Upper lobe of left lung (tissue), 6 donors: ENCODE data around the gene NOS1AP. TPM values are rescaled to one million over a fixed set of nuclear protein-coding genes. Genes with fewer than 3 reads are reported as not detected.
"Not testable (repeated sequence)": the region's sequence is repeated elsewhere in the genome, so short reads cannot be mapped to it uniquely, and the experiment has no call there.

Source experiments
- ATAC-seq, 2 donors: fragments of 200-7000 bp; cut with Tn5 transposase; one replicate each; pipeline ENCODE4 v1.9.1; 2022; ENCODE audit warnings: mild to moderate bottlenecking in 2 of 2, moderate library complexity in 2 of 2; ENCODE audit not compliant: low FRiP score in 2 of 2
- DNase-seq, 2 donors: peaks; one replicate each; pipeline ENCODE4 v3.0.0-alpha.2; 2019 to 2020
- H3K27ac ChIP-seq, 4 donors: fragments of 200-600 bp; sonication (generic); one replicate each; pipeline ENCODE4 v1.5.1; 2016 to 2019
- H3K27me3 ChIP-seq, 4 donors: fragments of 200-600 bp; sonication (generic); one replicate each; pipeline ENCODE4 v1.5.1; 2017 to 2019
- H3K36me3 ChIP-seq, 4 donors: fragments of 200-600 bp; sonication (generic); one replicate each; pipeline ENCODE4 v1.5.1; 2016 to 2019
- H3K4me1 ChIP-seq, 4 donors: fragments of 200-600 bp; sonication (generic); one replicate each; pipeline ENCODE4 v1.5.1; 2018 to 2019
- H3K4me3 ChIP-seq, 4 donors: fragments of 200-600 bp; sonication (generic); one replicate each; pipeline ENCODE4 v1.5.1; 2017 to 2019; ENCODE audit warnings: mild to moderate bottlenecking in 2 of 4, moderate library complexity in 1 of 4
- H3K9me3 ChIP-seq, 4 donors: fragments of 200-600 bp; sonication (generic); one replicate each; pipeline ENCODE4 v1.5.1; 2018 to 2019
- CTCF ChIP-seq, 6 experiments: fragments of 450-650 bp in 4 of 6; fragments of 200-600 bp in 2 of 6; sonication (generic) in 2 of 6; IDR thresholded peaks; one replicate each; pipeline ENCODE4 v1.5.1; 2016 to 2019; ENCODE audit warnings: antibody characterized with exemption in 6 of 6
- EP300 ChIP-seq, 4 donors: sonication (generic); formaldehyde crosslinking; IDR thresholded peaks; one replicate each; pipeline ENCODE4 v1.5.1; 2017; ENCODE audit warnings: antibody characterized with exemption in 4 of 4, control low read depth in 2 of 4
- POLR2A ChIP-seq, 4 donors: fragments of 450-650 bp; IDR thresholded peaks; one replicate each; pipeline ENCODE4 v1.5.1; 2016 to 2017; ENCODE audit warnings: antibody characterized with exemption in 4 of 4, mild to moderate bottlenecking in 2 of 4
- POLR2AphosphoS5 ChIP-seq, 2 donors: sonication (generic); formaldehyde crosslinking; IDR thresholded peaks; one replicate each; pipeline ENCODE4 v1.5.1; 2017; ENCODE audit warnings: antibody characterized with exemption in 2 of 2
- WGBS, 2 donors: methylation state at CpG; one replicate each; pipeline ENCODE4 v1.1.5; 2017 to 2018; 5-methylcytosine and 5-hydroxymethylcytosine counted together
- total RNA-seq, 6 donors: library from RNA; depleted of rRNA in 4 of 6; stranded (reverse); fragments of >200 nt in 4 of 6; gene quantifications; one replicate each; pipeline versions ENCODE4 v1.1.0 to v1.2.1, GENCODE V29; 2016 to 2021
- donor health status: DM: no; HTN: no; CAD: no; lungs with moderate emphysema.
- donor health status: DM: no; HTN: yes; CAD: no; lungs with severe emphysema.

NOS1AP gene
- total RNA-seq, 6 donors from 2014 or later = 5.3 to 16.4 (median 6.5) TPM

GRCh38 chr1:162075862-162076261 is 6.4 kb downstream of the NOS1AP start:
- no peaks in the 10 kb centered on the region for H3K36me3 ChIP-seq
- DNase-seq (no peak), ATAC-seq (no peak)
- H3K4me3 ChIP-seq = no peak overlapping the region
- TF ChIP-seq POLR2A (IDR thresholded peaks at IDR 0.05) = no peak
- TF ChIP-seq CTCF (IDR thresholded peaks at IDR 0.05) = no peak
- TF ChIP-seq POLR2AphosphoS5 (IDR thresholded peaks at IDR 0.05) = no peak
- TF ChIP-seq EP300 (IDR thresholded peaks at IDR 0.05) = no peak
- WGBS, 2 donors = 90 to 92% methylated on average over 3 of the region's 3 CpGs
- H3K4me1 ChIP-seq = peaks cover 3 to 14% (median 4%) of the 10 kb centered on the region in 4 donors
- no peak overlapping the region for H3K27ac ChIP-seq
- H3K9me3 ChIP-seq = peaks cover 0 to 4% (median 0%) of the 10 kb centered on the region in 4 donors
- H3K27me3 ChIP-seq = no peaks in the 10 kb centered on the region

- ATAC-seq = no peak
- 100% methylated on average over 1 of the region's 1 CpG for WGBS, 2 donors
- no peaks in the 10 kb centered on the region for H3K4me1 ChIP-seq
- no peak for DNase-seq
- no peaks in the 10 kb centered on the region for H3K36me3 ChIP-seq
- H3K27me3 ChIP-seq = no peaks in the 10 kb centered on the region
- TF ChIP-seq POLR2A (IDR thresholded peaks at IDR 0.05) (no peak), EP300 (IDR thresholded peaks at IDR 0.05) (no peak), POLR2AphosphoS5 (IDR thresholded peaks at IDR 0.05) (no peak), CTCF (IDR thresholded peaks at IDR 0.05) (no peak)
- H3K9me3 ChIP-seq = peaks cover 0 to 4% (median 0%) of the 10 kb centered on the region in 4 donors
- H3K27ac ChIP-seq = no peak overlapping the region
- H3K4me3 ChIP-seq = no peak overlapping the region
These were observed 8.3 kb downstream of the NOS1AP start for GRCh38 chr1:162077648-162078299.

- ATAC-seq (no peak), DNase-seq (no peak)
- no peak overlapping the region for H3K4me3 ChIP-seq
- no peaks in the 10 kb centered on the region for H3K36me3 ChIP-seq
- 77 to 89% methylated on average over 1 of the region's 1 CpG for WGBS, 2 donors
- peaks cover 0 to 4% (median 0%) of the 10 kb centered on the region in 4 donors for H3K9me3 ChIP-seq
- H3K27me3 ChIP-seq = no peaks in the 10 kb centered on the region
- no peak for TF ChIP-seq POLR2AphosphoS5 (IDR thresholded peaks at IDR 0.05)
- TF ChIP-seq POLR2A (IDR thresholded peaks at IDR 0.05) = no peak
- no peak for TF ChIP-seq EP300 (IDR thresholded peaks at IDR 0.05)
- no peak for TF ChIP-seq CTCF (IDR thresholded peaks at IDR 0.05)
- no peaks in the 10 kb centered on the region for H3K4me1 ChIP-seq
- H3K27ac ChIP-seq = no peak overlapping the region
These were observed 9.5 kb downstream of the NOS1AP start for GRCh38 chr1:162079030-162079429.

GRCh38 chr1:162080472-162081015 is 11.1 kb downstream of the NOS1AP start:
- Histone ChIP-seq H3K9me3 (no peaks in the 10 kb centered on the region), H3K36me3 (no peaks in the 10 kb centered on the region), H3K27ac (no peak overlapping the region), H3K4me1 (no peaks in the 10 kb centered on the region), H3K27me3 (no peaks in the 10 kb centered on the region), H3K4me3 (no peak overlapping the region)
- TF ChIP-seq POLR2A (IDR thresholded peaks at IDR 0.05) (no peak), CTCF (IDR thresholded peaks at IDR 0.05) (no peak), EP300 (IDR thresholded peaks at IDR 0.05) (no peak), POLR2AphosphoS5 (IDR thresholded peaks at IDR 0.05) (no peak)
- ATAC-seq = no peak
- DNase-seq = no peak
- WGBS, 2 donors = 65 to 66% methylated on average over 2 of the region's 2 CpGs

GRCh38 chr1:162081316-162081715 is 11.8 kb downstream of the NOS1AP start:
- TF ChIP-seq POLR2AphosphoS5 (IDR thresholded peaks at IDR 0.05) (no peak), CTCF (IDR thresholded peaks at IDR 0.05) (no peak), EP300 (IDR thresholded peaks at IDR 0.05) (no peak), POLR2A (IDR thresholded peaks at IDR 0.05) (no peak)
- no peak for ATAC-seq
- Histone ChIP-seq H3K27me3 (no peaks in the 10 kb centered on the region), H3K36me3 (no peaks in the 10 kb centered on the region), H3K4me3 (no peak overlapping the region), H3K9me3 (no peaks in the 10 kb centered on the region), H3K27ac (no peak overlapping the region), H3K4me1 (no peaks in the 10 kb centered on the region)
- 87 to 88% methylated on average over 1 of the region's 1 CpG for WGBS, 2 donors
- DNase-seq = no peak

GRCh38 chr1:162082080-162082479 is 12.6 kb downstream of the NOS1AP start:
- H3K36me3 ChIP-seq, ATAC-seq, DNase-seq, H3K4me3 ChIP-seq, H3K27me3 ChIP-seq, H3K9me3 ChIP-seq, H3K27ac ChIP-seq, H3K4me1 ChIP-seq: not testable (repeated sequence)
- 89 to 92% methylated on average over 2 of the region's 2 CpGs for WGBS, 2 donors
